ENCODE measurements around the gene XAB2. TPM values are rescaled to one million over a fixed set of nuclear protein-coding genes. Genes with fewer than 3 reads are reported as not detected.

XAB2 gene
- total RNA-seq, 1 experiment from 2014 or later = 36.9 TPM

DNA sequence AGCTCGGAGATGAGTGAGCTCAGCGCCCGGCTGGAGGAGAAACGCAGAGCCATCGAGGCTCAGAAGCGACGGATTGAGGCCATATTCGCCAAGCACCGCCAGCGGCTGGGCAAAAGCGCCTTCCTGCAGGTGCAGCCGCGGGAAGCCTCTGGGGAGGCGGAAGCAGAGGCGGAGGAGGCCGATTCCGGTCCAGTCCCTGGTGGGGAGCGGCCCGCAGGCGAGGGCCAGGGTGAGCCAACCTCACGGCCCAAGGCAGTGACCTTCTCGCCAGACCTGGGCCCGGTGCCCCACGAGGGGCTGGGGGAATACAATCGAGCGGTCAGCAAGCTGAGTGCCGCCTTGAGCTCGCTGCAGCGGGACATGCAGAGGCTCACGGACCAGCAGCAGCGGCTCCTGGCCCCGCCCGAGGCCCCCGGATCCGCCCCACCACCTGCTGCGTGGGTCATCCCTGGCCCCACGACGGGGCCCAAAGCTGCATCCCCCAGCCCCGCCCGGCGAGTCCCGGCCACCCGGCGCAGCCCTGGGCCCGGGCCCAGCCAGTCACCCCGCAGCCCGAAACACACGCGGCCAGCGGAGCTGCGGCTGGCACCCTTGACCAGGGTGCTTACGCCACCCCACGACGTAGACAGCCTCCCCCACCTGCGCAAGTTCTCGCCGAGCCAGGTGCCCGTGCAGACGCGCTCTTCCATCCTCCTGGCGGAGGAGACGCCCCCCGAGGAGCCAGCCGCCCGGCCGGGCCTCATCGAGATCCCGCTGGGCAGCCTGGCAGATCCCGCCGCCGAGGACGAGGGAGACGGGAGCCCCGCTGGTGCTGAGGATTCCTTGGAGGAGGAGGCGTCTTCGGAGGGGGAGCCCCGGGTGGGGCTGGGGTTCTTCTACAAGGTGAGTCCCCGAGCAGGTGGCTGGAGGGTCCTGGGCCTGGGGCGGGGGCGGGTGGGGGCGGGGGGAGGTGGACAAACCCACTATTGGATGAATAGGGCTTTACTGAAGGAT lies 16.8 kb downstream of the XAB2 start:
- intact Hi-C loops (cut with micrococcal nuclease; ENCODE audit: unreplicated experiment) (no loop called here), in situ Hi-C loops (cut with HindIII; ENCODE audit: low pct_unique_long_range_greater_than_20kb, low sequenced_read_pairs) (no loop called here)
- DNase-seq (ENCODE audit: low read depth, low spot score) = no peak
- Histone ChIP-seq H3K4me3 (ENCODE audit: low read depth in 2 of 2, low read length in 2 of 2) (no peak overlapping the region), H3K27me3 (ENCODE audit: control insufficient read depth, insufficient read depth, low read length) (no peaks in the 10 kb centered on the region), H3K27ac (ENCODE audit: low read length) (no peak overlapping the region), H3K4me1 (ENCODE audit: control insufficient read depth, insufficient read depth, low read length) (no peaks in the 10 kb centered on the region), H3K9me3 (ENCODE audit: control insufficient read depth, insufficient read depth, low read depth, low read length) (no peaks in the 10 kb centered on the region), H3K36me3 (ENCODE audit: control insufficient read depth, insufficient read depth, low read length) (no peaks in the 10 kb centered on the region)
- ChIA-PET POLR2A (no interaction called here), CTCF (interaction anchor here (0.6 kb wide), 1 partner anchor 44 kb away, joined by 4 read pairs; no protein-coding TSS in a partner anchor)
- no peak for ATAC-seq
- TF ChIP-seq, protein P1, sequence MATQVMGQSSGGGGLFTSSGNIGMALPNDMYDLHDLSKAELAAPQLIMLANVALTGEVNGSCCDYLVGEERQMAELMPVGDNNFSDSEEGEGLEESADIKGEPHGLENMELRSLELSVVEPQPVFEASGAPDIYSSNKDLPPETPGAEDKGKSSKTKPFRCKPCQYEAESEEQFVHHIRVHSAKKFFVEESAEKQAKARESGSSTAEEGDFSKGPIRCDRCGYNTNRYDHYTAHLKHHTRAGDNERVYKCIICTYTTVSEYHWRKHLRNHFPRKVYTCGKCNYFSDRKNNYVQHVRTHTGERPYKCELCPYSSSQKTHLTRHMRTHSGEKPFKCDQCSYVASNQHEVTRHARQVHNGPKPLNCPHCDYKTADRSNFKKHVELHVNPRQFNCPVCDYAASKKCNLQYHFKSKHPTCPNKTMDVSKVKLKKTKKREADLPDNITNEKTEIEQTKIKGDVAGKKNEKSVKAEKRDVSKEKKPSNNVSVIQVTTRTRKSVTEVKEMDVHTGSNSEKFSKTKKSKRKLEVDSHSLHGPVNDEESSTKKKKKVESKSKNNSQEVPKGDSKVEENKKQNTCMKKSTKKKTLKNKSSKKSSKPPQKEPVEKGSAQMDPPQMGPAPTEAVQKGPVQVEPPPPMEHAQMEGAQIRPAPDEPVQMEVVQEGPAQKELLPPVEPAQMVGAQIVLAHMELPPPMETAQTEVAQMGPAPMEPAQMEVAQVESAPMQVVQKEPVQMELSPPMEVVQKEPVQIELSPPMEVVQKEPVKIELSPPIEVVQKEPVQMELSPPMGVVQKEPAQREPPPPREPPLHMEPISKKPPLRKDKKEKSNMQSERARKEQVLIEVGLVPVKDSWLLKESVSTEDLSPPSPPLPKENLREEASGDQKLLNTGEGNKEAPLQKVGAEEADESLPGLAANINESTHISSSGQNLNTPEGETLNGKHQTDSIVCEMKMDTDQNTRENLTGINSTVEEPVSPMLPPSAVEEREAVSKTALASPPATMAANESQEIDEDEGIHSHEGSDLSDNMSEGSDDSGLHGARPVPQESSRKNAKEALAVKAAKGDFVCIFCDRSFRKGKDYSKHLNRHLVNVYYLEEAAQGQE (IDR thresholded peaks at IDR 0.05; ENCODE audit: insufficient read depth in 1 of 2, low read depth in 2 of 2, low read length in 1 of 2) = no peak
- TF ChIP-seq TCF7L2 (IDR thresholded peaks at IDR 0.05; ENCODE audit: low read depth, low read length) (no peak), SIN3A (IDR thresholded peaks at IDR 0.05; ENCODE audit: borderline replicate concordance, insufficient read depth, low read depth, low read length) (no peak), POLR2AphosphoS5 (IDR thresholded peaks at IDR 0.05; ENCODE audit: low read depth, low read length) (no peak)
- TF ChIP-seq, protein P2, sequence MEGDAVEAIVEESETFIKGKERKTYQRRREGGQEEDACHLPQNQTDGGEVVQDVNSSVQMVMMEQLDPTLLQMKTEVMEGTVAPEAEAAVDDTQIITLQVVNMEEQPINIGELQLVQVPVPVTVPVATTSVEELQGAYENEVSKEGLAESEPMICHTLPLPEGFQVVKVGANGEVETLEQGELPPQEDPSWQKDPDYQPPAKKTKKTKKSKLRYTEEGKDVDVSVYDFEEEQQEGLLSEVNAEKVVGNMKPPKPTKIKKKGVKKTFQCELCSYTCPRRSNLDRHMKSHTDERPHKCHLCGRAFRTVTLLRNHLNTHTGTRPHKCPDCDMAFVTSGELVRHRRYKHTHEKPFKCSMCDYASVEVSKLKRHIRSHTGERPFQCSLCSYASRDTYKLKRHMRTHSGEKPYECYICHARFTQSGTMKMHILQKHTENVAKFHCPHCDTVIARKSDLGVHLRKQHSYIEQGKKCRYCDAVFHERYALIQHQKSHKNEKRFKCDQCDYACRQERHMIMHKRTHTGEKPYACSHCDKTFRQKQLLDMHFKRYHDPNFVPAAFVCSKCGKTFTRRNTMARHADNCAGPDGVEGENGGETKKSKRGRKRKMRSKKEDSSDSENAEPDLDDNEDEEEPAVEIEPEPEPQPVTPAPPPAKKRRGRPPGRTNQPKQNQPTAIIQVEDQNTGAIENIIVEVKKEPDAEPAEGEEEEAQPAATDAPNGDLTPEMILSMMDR (IDR thresholded peaks at IDR 0.05) = no peak
- BruUV-seq (replicated peaks) = no TSS peak

DNA sequence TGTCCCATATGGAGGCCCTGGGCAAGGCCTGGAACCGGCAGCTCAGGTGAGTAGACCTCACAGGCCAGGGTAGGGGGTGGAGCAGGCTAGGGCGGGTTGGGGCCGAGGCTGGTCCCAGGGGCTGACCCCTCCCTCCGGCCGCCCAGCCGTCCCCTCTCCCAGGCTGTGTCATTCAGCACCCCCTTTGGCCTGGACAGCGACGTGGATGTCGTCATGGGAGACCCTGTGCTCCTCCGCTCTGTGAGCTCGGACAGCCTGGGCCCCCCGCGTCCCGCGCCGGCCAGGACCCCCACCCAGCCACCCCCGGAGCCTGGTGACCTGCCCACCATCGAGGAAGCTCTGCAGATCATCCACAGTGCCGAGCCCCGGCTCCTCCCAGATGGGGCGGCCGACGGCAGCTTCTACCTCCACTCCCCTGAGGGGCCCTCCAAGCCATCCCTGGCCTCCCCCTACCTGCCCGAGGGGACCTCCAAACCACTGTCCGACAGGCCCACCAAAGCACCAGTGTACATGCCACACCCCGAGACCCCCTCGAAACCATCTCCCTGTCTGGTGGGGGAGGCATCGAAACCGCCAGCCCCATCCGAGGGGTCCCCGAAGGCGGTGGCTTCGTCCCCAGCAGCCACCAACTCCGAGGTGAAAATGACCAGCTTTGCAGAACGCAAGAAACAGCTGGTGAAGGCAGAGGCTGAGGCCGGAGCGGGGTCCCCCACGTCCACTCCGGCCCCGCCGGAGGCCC lies 17.6 kb downstream of the XAB2 start:
- no peak for ATAC-seq
- TF ChIP-seq, protein P2 (IDR thresholded peaks at IDR 0.05) = no peak
- TF ChIP-seq, protein P1 (IDR thresholded peaks at IDR 0.05; ENCODE audit: insufficient read depth in 1 of 2, low read depth in 2 of 2, low read length in 1 of 2) = peak; percentile 78 to 84
- Histone ChIP-seq H3K9me3 (ENCODE audit: control insufficient read depth, insufficient read depth, low read depth, low read length) (no peaks in the 10 kb centered on the region), H3K27ac (ENCODE audit: low read length) (no peak overlapping the region), H3K4me1 (ENCODE audit: control insufficient read depth, insufficient read depth, low read length) (no peaks in the 10 kb centered on the region), H3K4me3 (ENCODE audit: low read depth in 2 of 2, low read length in 2 of 2) (no peak overlapping the region), H3K36me3 (ENCODE audit: control insufficient read depth, insufficient read depth, low read length) (no peaks in the 10 kb centered on the region), H3K27me3 (ENCODE audit: control insufficient read depth, insufficient read depth, low read length) (no peaks in the 10 kb centered on the region)
- ChIA-PET CTCF (interaction anchor here (0.6 kb wide), 1 partner anchor 43 kb away, joined by 4 read pairs; no protein-coding TSS in a partner anchor), POLR2A (no interaction called here)
- intact Hi-C loops (cut with micrococcal nuclease; ENCODE audit: unreplicated experiment) = no loop called here
- in situ Hi-C loops (cut with HindIII; ENCODE audit: low pct_unique_long_range_greater_than_20kb, low sequenced_read_pairs) = no loop called here
- DNase-seq (ENCODE audit: low read depth, low spot score) = no peak
- no TSS peak for BruUV-seq (replicated peaks)
